DMS53 (cell line): ENCODE measurements around the gene PRMT5.
A peak's percentile ranks its signal among the peaks of the same experiment; 100 is the strongest.

ENCODE experiments used
- DNase-seq: peaks from one replicate; lab custom pipeline; 2025; lab: John Stamatoyannopoulos, UW

Gene PRMT5

DNA sequence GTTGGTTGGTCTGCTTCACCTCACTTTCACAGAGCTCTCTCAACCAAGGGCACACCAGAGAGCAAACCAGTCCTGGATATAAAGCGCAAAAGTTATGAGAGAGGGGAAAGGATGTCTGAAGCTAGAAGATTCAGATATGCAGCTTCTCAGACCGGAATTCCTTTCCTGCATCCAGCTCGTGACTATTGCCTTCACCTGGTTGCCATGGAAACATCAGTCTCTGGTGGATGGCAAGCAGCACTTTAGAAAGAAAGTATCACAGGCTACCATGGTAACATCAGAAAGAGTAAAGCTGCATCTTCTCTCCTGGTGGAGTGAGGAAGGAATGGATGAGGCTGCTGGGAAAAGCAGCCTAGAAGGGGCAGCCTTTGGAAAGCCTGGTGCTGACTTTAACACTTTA, 32.4 kb downstream of the PRMT5 start:
- DNase-seq: peak; percentile 58

DNA sequence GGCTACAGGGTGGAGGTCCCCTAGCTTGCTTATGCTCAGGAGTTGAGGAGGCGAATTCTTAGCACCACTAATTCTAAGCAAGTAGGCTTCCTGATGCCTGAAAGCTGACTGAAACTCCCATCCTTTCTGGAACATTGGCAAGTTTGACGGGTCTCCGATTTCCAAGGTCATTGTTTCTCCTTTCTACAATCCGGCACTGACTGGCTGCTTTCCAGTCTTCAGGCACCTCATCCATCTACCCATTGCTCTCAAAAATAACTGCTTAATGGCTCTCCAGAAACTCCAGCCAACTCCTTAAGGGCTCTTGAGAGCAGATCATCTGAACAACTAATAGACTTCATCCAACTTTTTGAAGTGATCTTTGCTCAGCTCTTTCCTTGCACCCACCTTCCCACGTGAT, 32.8 kb downstream of the PRMT5 start:
- DNase-seq: no peak

DNA sequence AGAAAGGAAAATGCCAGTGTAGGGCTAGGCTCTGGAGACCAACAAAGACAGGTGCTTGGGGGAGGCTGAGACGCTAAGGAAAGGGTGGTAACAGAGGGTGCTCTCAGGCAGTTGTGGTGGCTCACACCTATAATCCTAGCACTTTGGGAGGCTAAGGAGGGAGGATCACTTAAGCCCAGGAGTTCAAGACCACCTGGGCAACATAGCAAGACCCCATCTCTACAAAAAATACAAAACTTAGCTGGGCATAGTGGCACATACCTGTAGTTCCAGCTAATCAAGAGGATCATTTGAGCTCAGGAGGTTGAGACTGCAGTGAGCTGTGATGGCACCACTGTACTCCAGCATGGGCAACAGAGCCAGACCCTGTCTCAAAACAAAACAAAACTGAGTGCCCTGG, 33.8 kb downstream of the PRMT5 start:
- no peak for DNase-seq

DNA sequence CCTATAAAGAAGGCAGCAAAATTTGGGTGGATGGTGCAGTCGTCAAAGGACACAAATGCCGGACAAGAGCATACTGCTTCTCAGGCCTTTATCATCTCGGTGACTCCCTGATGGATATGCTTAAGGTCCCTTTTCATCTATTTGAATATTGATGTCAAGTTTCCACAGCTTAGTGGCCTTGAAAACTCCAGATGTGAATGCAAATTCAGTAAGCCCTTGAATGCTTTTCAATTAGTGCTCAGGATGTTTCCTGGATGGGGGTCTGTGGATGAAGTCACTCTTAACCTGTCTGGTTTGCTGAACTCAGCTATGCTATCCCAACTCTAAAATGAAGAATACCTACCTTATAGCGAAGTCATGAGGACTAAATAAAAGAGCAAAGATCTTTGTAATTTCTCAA, 35.5 kb downstream of the PRMT5 start:
- DNase-seq: no peak

DNA sequence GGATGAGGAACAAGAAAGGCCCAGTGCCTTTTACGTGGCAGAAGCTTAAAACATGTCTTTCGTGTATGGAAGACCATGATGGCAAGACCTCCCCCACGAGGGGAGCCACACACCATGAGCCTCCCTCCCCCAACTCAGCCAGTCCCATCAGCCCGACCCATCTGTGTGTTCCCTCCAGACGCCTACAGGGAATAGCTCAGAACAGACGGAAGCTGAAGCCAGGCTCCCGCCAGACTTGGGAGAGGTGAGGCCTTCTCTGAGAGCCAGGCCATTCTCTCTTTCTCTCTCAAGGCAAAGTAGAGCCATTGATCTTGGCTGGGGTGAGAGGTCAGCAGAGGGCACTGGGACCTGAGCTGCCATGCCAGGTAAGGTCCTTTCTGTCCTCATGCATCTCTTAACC, 36.7 kb downstream of the PRMT5 start:
- no peak for DNase-seq

DNA sequence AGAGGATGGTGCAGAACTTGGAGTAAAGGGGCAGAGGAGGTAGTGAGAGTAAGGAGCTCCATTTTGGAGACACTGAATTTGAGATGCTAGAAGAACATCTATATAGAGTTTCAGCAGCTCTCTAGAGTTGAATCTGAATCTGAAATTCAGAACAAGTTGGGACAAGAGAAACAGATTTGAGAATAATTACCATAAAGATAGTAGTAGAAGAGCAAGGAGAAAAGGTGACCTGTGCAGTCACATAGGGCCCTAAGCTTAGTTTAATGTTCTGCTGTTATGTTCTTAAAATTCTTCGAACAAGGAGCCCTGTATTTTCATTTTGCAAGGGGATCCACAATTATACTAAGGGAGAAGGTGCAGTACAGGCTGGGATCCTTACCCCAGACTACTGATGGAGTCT, 38.8 kb downstream of the PRMT5 start:
- DNase-seq: no peak

DNA sequence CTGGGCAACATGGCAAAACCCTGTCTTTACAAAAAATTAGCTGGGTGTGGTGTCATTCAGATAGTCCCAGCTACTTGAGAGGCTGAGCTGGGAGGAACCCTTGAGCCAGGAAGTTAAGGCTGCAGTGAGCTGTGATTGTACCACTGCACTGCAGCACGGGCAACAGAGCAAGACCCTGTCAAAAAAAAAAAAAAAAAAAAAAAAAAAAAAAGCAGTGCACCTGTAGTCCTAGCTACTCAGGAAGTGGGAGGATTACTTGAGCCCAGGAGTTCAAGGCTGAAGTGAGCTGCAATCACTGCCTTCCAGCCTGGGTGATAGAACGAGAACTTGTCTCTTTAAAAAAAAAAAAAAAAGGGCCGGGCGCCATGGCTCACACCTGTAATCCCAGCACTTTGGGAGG, 40.5 kb downstream of the PRMT5 start:
- no peak for DNase-seq

DNA sequence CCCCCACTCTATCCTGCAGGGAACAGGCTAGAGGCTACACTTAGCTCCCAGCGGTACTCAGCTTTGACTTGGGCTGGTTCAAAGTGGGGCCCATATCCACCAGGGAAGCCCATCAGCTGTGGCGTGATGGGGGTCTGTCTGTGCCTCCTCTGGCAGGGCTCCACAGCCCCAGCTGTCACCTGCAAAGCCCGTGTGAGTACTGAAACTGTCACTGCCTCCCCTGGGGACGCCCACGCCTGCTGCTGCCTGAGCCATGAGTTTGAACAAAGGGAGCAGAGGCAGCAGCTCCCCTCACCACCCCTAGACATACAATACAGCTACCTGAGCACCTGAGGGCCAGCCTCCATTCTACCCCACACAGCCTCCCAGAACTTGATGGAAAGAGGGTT, 41.2 kb downstream of the PRMT5 start:
- DNase-seq: no peak

DNA sequence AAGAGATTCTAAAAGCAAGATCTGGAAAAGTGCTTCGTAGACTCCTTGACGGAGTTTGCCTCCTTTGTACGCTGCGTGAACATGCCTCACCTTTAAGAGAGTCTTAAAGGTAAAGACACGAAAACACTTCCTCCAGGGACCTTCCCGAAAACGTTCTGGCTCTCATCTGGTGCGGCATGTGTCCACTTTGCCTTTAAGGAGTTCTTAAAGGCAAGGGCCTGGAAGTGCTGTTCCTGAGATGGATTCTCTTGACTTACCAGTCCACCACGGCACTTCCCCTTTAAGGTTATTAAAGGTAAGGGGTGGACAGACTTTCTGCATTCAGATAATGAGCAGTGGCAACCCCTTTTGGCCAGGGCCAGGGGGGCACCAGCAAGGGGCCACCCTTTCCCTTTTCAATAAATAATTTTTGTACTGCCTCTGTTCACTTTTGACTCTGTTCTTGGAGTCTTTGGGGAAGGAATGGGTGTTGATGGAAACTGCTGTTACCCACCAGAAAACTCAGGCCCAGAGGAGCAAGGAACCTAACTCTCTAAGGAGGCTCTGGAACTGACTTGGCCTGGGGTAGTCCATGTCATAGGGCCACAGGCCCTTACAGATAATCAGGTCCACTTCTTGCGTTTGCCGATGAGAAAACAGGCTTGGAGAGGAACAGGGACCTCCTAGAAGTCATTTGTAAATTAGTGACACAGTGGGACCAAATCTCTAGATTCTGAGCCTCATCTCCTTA, 41.8 kb downstream of the PRMT5 start:
- DNase-seq: peak; percentile 91

DNA sequence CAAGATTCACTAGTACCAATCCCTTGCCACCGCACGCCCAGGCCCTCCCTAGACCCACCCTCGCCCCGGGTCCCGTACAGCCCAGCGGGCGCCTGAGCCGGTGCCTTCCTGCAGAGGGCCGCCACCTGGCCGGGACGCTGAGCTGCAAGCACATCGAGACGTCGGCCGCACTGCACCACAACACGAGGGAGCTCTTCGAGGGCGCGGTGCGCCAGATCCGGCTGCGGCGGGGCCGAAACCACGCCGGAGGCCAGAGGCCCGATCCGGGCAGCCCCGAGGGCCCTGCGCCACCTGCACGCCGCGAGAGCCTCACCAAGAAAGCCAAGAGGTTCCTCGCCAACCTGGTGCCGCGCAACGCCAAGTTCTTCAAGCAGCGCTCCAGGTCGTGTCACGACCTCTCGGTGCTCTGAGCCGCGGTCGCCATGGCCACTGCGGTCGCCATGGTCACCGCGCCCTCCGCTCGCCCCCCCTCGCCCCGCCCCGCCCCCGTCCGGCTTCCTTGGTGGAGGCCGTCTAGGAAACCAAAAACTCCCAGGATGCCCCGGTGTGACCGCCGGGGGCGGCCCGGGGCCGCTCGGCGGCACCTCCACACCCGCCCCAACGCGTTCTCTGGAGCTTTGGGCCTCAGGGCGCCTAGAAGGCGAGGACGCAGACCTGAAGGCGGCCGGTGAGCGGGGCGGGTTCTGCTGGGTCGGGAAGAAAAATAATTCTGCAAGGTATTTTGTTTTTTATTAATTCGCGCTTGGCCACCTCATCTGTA, 42.5 kb downstream of the PRMT5 start:
- peak; percentile 90 for DNase-seq

DNA sequence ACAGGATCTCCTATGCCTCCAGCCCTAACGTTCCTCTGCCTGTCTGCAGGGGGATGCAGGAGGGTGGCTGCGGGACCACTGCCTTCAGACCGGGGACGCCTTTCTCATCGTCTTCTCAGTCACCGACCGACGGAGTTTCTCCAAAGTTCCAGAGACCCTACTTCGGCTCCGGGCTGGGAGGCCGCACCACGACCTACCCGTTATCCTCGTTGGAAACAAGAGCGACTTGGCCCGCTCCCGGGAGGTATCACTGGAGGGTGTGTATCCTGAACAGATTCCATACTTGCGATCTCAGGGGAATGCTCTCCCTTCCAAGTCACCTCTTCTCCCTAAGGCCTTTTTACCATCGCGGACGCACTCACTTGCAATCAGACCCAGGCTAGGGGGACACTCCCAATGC, 43.2 kb downstream of the PRMT5 start:
- no peak for DNase-seq

DNA sequence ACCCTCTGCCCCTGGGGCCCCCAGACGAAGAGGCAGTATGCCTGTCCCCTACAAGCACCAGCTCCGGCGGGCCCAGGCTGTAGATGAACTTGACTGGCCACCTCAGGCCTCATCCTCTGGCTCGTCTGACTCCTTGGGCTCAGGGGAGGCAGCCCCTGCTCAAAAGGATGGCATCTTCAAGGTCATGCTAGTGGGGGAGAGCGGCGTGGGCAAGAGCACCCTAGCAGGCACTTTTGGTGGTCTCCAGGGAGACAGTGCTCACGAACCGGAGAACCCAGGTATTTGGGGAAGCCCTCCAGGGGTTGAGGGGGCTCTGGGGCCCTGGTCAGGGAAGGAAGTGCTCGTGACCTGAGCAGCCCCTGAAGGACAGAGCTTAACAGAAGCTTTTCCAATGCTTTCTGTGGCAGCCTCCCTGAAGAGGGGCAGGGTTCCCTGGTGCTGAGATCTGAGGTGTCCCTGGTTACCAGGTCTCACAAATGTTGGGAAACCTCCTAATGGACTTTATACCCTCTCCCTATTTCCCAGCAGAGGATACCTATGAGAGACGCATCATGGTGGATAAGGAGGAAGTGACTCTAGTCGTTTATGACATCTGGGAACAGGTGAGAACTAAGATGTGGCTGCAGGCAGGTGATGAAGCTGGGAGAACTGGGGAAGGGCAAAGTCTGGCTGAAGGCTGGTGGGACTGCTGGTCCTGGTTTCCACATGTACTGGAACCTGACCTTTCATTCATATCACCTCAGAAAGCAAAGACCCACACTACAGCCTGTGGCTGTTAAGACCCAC, 44.2 kb downstream of the PRMT5 start:
- DNase-seq: peak; percentile 17

DNA sequence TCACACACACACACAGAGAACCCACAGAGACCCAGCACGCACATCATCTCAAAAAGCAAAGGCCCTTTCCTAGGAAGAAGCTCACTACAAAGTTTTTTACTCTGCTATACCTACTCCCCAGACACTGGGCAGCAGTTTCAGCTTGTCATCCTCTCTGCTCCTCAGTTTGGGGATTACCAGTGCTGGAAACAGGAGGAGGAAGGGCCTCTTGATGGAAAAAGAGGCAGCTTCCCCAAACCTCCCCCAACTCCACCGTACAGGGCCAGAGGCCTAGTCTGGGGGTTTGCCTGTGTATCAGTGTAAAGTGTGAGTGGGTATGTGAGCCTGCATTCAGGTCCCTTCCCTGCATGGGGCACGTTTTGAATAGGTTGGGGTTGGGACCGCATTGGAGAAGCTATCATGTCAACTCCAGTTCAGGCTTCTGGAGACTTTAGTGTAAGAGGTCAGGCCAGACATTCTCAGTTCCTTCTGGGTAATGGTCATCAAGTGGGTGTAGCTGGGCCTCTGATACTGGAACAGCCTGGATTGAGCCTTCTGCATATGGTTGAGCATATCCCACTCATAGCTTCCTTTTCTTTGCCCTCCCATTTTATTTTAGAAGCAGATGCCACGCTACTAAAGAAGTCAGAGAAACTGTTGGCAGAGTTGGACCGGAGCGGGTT, 45.0 kb downstream of the PRMT5 start:
- no peak for DNase-seq

DNA sequence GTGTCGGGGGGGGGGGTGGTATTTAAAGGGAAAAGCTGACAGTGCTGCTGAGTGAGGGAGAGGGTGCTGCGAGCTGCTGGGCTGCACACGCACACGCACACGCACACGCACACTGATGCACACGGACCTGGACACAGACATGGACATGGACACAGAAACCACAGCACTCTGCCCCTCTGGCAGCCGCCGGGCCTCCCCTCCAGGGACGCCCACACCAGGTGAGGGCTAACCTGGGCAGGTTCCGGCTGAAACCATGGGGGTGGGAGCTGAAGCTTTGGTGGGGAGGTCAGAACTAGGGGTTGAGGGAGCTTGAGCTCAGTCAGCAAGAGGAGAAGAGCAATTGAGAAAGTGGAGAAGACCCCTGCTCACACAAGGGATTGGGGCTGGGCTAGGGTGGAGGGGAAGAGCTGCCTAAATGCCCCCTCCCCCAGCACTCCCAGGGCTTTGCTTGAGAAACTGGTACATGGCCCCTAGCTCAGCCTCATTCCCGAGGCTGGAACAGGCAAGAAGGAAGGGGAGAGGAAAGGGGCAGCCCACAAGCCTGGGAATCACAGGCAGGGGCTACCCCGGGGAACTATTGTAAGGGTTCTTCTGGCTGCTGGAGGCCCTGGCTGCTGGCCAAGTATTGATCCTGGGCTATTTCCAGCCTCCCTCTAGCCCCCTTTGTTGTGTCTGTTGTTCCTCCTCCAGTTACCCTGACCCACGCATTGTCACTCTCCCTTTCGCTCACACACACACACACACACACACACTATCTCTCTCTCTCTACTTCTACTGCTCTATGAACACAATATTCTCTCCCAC, 45.8 kb downstream of the PRMT5 start, which contains the start of gene REM2:
Gene REM2 (plus strand): TSS at position 50 of the 804 bp plus-strand sequence. CDS start 66 bp downstream, at position 116.
- DNase-seq: peak; percentile 36

DNA sequence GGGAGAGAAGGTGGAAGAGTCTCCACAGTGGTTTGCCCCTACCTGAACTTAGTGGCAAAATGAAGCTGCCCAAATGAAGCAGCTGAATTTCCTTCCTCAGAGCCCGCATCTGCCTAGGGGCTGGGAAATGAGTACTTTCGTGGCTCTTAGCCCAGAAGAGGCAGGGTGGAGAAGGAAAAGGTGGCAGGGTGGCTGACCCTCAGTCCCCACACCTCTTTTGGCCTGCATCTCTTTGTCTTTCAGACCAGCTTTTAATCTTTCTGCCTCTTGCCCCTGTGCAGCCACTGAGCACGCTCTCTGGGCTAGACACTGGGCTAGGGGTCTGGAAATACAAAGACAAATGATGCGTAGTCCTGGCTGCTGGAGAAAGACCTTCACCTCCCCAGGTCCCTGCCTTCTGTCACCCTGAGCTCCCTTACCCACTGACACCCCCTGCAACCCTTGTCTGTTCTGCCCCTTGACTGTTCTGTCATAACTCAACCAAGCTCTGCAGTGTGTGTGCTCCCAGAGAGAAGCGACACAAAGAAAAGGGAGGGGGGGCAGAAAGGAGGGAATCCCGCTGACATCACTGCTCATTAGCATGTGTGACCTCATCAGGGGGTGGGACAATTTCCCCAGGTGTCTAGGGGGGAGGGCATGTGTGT, 46.5 kb downstream of the PRMT5 start:
- peak; percentile 82 for DNase-seq

DNA sequence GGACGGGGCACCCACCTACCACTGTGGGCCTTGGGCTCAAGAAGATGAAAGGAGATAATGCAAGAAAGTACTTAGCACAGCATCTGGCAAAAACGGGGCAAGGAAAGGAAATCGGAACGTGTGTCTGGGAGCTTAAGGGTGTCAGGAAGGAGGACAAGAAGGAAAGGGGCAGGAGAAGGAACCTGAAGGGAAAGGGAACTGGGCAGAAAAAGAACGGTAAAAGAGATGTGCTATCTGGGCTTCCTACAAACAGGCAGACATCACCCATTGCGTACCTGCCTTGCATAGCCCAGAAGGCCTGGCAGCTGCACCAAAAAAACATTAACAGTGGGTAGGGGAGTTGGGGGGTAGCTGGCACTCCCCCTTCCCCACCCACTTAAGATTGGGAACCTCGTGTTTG, 47.1 kb downstream of the PRMT5 start:
- no peak for DNase-seq

DNA sequence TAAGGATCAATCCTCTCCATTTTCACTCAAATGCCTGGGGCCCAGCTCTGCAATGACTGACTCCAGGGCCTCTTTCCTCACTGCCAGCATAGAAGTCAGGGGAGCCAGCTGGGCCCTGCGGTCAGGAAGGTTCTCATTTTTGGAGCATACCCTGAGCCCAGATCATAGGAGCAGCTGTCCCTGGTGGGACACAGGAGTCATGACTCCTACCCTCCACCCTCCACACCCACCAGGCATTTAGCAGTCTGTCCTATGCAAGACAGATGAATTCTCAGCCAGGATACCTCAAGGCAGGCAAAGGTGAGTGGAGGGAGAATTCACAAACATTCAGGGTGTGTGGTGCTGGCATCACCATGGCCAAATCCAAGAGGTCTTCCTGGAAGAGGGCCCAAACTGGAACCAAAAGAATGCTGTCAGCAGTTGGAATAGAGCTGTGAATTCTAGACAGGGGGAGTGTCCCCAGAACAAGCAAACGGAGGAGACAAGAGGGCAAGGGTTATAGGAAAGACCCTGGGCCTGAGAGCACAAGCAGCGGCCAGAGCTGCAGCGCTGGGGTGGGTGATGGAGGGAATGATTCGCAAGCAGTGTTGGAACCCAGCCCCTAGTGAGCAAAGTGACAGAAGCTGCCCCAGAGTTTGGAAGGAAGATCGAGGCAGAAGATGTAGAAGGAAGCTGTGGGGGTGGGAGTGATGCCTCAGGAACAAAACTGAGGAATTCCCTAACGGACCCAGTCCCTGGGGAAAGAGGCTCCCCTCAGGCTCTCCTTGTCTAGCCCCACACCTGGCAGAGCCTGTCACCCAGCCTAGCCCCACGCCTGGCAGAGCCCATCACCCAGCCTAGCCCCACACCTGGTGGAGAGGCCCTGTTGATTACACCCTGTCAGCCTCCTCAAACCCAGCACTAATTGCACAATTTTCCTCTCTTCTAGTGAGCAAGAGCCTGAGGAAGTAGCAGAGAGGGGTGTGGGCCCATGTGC, 50.6 kb downstream of the PRMT5 start:
- DNase-seq: no peak

DNA sequence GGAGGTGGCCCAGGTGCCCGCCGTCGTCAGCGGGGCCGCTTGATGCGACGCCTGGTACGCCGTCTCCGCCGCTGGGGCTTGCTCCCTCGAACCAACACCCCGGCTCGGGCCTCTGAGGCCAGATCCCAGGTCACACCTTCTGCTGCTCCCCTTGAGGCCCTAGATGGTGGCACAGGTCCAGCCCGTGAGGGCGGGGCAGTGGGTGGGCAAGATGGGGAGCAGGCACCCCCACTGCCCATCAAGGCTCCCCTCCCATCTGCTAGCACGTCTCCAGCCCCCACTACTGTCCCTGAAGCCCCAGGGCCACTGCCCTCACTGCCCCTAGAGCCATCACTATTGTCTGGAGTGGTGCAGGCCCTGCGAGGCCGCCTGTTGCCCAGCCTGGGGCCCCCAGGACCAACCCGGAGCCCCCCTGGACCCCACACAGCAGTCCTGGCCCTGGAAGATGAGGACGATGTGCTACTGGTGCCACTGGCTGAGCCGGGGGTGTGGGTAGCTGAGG, 52.1 kb downstream of the PRMT5 start:
- no peak for DNase-seq

DNA sequence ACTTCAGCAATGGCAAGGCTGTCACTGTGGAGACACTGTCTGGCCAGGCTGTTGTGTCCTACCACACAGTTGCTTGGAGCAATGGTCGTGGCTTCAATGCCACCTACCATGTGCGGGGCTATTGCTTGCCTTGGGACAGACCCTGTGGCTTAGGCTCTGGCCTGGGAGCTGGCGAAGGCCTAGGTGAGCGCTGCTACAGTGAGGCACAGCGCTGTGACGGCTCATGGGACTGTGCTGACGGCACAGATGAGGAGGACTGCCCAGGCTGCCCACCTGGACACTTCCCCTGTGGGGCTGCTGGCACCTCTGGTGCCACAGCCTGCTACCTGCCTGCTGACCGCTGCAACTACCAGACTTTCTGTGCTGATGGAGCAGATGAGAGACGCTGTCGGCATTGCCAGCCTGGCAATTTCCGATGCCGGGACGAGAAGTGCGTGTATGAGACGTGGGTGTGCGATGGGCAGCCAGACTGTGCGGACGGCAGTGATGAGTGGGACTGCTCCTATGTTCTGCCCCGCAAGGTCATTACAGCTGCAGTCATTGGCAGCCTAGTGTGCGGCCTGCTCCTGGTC, 53.3 kb downstream of the PRMT5 start:
- DNase-seq: no peak
